ENCODE measurements around the gene MYORG.

MYORG gene

GRCh38 chr9:34337403-34337802 lies 39.3 kb downstream of the MYORG start:
- TF ChIP-seq CSDC2 (CRISPR knock-in tag; IDR thresholded peaks at IDR 0.05) = no peak
- no peak for TF ChIP-seq GLIS3 (CRISPR knock-in tag; IDR thresholded peaks at IDR 0.05)
- no peak for TF ChIP-seq ARNTL (CRISPR knock-in tag; IDR thresholded peaks at IDR 0.05; ENCODE audit: borderline replicate concordance, low read depth)
- TF ChIP-seq POU6F1 (CRISPR knock-in tag; IDR thresholded peaks at IDR 0.05; ENCODE audit: borderline replicate concordance, low read depth) = no peak
- TF ChIP-seq TOX (CRISPR knock-in tag; IDR thresholded peaks at IDR 0.05; ENCODE audit: borderline replicate concordance) = no peak
- TF ChIP-seq RARB (CRISPR knock-in tag; IDR thresholded peaks at IDR 0.05) = no peak
- TF ChIP-seq ZNF565 (CRISPR knock-in tag; conservative IDR thresholded peaks at IDR 0.05; ENCODE audit: low read depth) = no peak
- no peak for TF ChIP-seq OSR1 (CRISPR knock-in tag; IDR thresholded peaks at IDR 0.05)
- TF ChIP-seq SNAI2 (CRISPR knock-in tag; IDR thresholded peaks at IDR 0.05) = no peak
- TF ChIP-seq CSRNP3 (CRISPR knock-in tag; IDR thresholded peaks at IDR 0.05) = no peak
- no peak for TF ChIP-seq ZC3H10 (CRISPR knock-in tag; IDR thresholded peaks at IDR 0.05)
- TF ChIP-seq, protein P1, sequence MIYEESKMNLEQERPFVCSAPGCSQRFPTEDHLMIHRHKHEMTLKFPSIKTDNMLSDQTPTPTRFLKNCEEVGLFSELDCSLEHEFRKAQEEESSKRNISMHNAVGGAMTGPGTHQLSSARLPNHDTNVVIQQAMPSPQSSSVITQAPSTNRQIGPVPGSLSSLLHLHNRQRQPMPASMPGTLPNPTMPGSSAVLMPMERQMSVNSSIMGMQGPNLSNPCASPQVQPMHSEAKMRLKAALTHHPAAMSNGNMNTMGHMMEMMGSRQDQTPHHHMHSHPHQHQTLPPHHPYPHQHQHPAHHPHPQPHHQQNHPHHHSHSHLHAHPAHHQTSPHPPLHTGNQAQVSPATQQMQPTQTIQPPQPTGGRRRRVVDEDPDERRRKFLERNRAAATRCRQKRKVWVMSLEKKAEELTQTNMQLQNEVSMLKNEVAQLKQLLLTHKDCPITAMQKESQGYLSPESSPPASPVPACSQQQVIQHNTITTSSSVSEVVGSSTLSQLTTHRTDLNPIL (CRISPR knock-in tag; IDR thresholded peaks at IDR 0.05; ENCODE audit: low read depth) = no peak
- TF ChIP-seq TCF4 (CRISPR knock-in tag; IDR thresholded peaks at IDR 0.05; ENCODE audit: borderline replicate concordance) = no peak
- no peak for TF ChIP-seq PPARA (CRISPR knock-in tag; IDR thresholded peaks at IDR 0.05; ENCODE audit: borderline replicate concordance)
- no peak for TF ChIP-seq TSHZ2 (CRISPR knock-in tag; IDR thresholded peaks at IDR 0.05)
- no peak for TF ChIP-seq ZFP30 (CRISPR knock-in tag; IDR thresholded peaks at IDR 0.05)
- no peak for TF ChIP-seq ZNF70 (CRISPR knock-in tag; IDR thresholded peaks at IDR 0.05)
- no peak for TF ChIP-seq ZNF8 (CRISPR knock-in tag; IDR thresholded peaks at IDR 0.05)
- ATAC-seq = no peak; the same call in 2 of the 3 replicates

- no peak for TF ChIP-seq ZNF8 (CRISPR knock-in tag; IDR thresholded peaks at IDR 0.05)
- ATAC-seq = no peak
These were observed 41.3 kb downstream of the MYORG start for GRCh38 chr9:34335376-34335775.

DNA sequence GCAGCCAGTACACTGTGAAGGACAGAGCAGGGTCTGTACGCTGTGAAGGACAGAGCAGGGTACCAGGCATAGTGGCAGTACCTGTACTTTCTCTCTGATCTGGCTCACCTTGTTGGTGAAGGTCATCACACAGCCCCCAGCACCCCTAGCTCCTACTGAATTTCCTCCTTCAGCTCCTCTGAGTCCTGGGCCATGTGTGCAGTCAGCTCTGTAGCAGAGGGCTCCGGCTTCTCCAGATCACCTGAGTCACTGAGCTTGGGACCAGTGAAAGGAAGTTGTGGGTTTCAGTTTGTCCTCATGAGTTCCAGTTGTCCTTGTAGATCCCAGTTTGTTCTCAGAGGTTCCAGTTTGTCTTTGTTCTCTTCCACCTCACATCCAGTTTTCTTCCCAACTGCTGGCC lies 41.8 kb downstream of the MYORG start:
- ATAC-seq = no peak

More for the DNA sequence above, 41.8 kb downstream of the MYORG start:
- TF ChIP-seq ESRRG (CRISPR knock-in tag; IDR thresholded peaks at IDR 0.05) (no peak), ZFP3 (CRISPR knock-in tag; IDR thresholded peaks at IDR 0.05) (no peak), TOX (CRISPR knock-in tag; IDR thresholded peaks at IDR 0.05; ENCODE audit: borderline replicate concordance) (no peak), POU6F1 (CRISPR knock-in tag; IDR thresholded peaks at IDR 0.05; ENCODE audit: borderline replicate concordance, low read depth) (no peak), OSR1 (CRISPR knock-in tag; IDR thresholded peaks at IDR 0.05) (no peak), ZNF70 (CRISPR knock-in tag; IDR thresholded peaks at IDR 0.05) (no peak)
- TF ChIP-seq, protein P1 (CRISPR knock-in tag; IDR thresholded peaks at IDR 0.05; ENCODE audit: low read depth) = no peak
